Measurements from ENCODE around the gene ATXN7L2.
"Not testable (repeated sequence)": the region's sequence is repeated elsewhere in the genome, so short reads cannot be mapped to it uniquely, and the experiment has no call there.

Gene ATXN7L2

DNA sequence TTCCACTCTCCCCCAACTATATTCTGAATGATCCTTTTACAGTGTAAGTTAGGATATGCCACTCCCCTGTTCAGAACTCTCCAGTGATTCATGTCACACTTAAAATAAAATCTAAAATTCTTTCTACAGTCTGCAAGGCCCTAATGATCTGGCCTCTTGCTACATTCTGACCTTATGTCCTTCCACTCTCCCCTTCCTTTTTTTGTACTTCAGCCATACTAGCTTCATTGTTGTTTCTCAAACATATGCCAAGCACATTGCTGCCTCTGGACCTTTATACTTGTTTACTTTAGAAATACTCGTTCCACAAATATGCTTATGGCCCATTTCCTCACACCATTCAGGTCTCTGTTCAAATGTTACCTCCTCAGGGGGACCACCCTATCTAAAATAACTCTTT is 42.6 kb upstream of the ATXN7L2 start:
- Histone ChIP-seq H3K27ac (ENCODE audit: low read depth, low read length) (no peak overlapping the region), H3F3A (ENCODE audit: control insufficient read depth, insufficient read depth) (no peaks in the 10 kb centered on the region), H3K9me2 (replicated peaks; ENCODE audit: control insufficient read depth, low read length) (no peaks in the 10 kb centered on the region), H3K9me3 (ENCODE audit: control insufficient read depth, insufficient read depth, low read length) (no peaks in the 10 kb centered on the region), H3K79me2 (ENCODE audit: control insufficient read depth, low read length) (no peaks in the 10 kb centered on the region), H4K20me1 (ENCODE audit: control insufficient read depth, insufficient read depth, low read depth, low read length) (no peaks in the 10 kb centered on the region), H3K27me3 (ENCODE audit: control insufficient read depth, low read length) (peaks cover 45% of the 10 kb centered on the region), H3K4me2 (ENCODE audit: low read length) (no peak overlapping the region), H3K4me1 (ENCODE audit: control insufficient read depth, low read length) (no peaks in the 10 kb centered on the region), H3K36me3 (ENCODE audit: control insufficient read depth, low read length) (no peaks in the 10 kb centered on the region), H3K4me3 (ENCODE audit: low read length) (no peak overlapping the region)
- TF ChIP-seq EZH2phosphoT487 (IDR thresholded peaks at IDR 0.05; ENCODE audit: borderline replicate concordance, low read length): no peak
- TF ChIP-seq, protein P1, sequence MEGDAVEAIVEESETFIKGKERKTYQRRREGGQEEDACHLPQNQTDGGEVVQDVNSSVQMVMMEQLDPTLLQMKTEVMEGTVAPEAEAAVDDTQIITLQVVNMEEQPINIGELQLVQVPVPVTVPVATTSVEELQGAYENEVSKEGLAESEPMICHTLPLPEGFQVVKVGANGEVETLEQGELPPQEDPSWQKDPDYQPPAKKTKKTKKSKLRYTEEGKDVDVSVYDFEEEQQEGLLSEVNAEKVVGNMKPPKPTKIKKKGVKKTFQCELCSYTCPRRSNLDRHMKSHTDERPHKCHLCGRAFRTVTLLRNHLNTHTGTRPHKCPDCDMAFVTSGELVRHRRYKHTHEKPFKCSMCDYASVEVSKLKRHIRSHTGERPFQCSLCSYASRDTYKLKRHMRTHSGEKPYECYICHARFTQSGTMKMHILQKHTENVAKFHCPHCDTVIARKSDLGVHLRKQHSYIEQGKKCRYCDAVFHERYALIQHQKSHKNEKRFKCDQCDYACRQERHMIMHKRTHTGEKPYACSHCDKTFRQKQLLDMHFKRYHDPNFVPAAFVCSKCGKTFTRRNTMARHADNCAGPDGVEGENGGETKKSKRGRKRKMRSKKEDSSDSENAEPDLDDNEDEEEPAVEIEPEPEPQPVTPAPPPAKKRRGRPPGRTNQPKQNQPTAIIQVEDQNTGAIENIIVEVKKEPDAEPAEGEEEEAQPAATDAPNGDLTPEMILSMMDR (IDR thresholded peaks at IDR 0.05; ENCODE audit: low read depth, low read length, poor library complexity, severe bottlenecking): no peak

DNA sequence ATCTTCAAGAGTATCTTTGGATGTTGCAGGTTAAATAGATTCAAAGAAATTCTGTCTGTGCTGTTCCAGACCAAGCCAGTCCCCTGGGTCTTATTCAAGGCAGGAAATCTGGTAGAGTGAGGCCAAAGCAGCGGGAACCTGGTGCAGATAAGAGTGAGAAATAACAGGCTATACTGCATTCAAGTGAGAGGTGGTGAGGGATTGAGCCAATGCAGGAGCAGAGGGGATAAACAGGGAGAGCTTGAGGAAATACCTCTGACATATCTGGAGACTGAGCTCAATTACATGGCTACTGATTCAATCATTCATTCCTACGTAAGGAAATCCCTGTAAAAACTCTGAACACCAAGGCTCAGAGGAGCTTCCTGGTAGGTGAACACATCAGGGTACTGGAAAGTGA is 40.2 kb upstream of the ATXN7L2 start:
- H3K27me3 ChIP-seq (ENCODE audit: control insufficient read depth, low read length): peaks cover 45% of the 10 kb centered on the region
- TF ChIP-seq, protein P1 (IDR thresholded peaks at IDR 0.05; ENCODE audit: low read depth, low read length, poor library complexity, severe bottlenecking): no peak
- no peak for TF ChIP-seq EZH2phosphoT487 (IDR thresholded peaks at IDR 0.05; ENCODE audit: borderline replicate concordance, low read length)
- H3K4me3 ChIP-seq (ENCODE audit: low read length): no peak overlapping the region
- H3K4me1 ChIP-seq (ENCODE audit: control insufficient read depth, low read length): no peaks in the 10 kb centered on the region
- H3K27ac ChIP-seq (ENCODE audit: low read depth, low read length): no peak overlapping the region
- no peaks in the 10 kb centered on the region for H3F3A ChIP-seq (ENCODE audit: control insufficient read depth, insufficient read depth)
- no peaks in the 10 kb centered on the region for H3K9me3 ChIP-seq (ENCODE audit: control insufficient read depth, insufficient read depth, low read length)
- no peaks in the 10 kb centered on the region for H3K79me2 ChIP-seq (ENCODE audit: control insufficient read depth, low read length)
- no peaks in the 10 kb centered on the region for H3K36me3 ChIP-seq (ENCODE audit: control insufficient read depth, low read length)
- H3K4me2 ChIP-seq (ENCODE audit: low read length): no peak overlapping the region
- no peaks in the 10 kb centered on the region for H3K9me2 ChIP-seq (replicated peaks; ENCODE audit: control insufficient read depth, low read length)
- no peaks in the 10 kb centered on the region for H4K20me1 ChIP-seq (ENCODE audit: control insufficient read depth, insufficient read depth, low read depth, low read length)

DNA sequence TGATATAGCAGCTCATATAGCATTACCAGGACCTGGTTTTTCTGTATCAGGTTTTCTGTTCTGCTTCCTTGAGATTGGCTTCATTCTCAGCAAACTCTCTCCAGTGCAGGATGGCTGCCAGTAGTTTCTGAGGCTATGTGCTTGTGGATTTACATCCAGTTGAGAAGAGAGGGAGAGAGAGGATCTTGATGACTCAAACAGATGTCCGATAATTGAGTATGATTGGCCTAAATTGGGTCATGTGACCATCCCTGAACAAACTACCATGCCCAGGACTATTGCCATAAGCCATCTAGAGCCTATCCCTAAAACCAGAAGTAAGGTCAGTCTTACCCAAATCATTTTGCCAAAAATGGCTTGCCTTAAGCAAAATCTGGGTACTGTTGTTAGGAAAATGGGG is 39.4 kb upstream of the ATXN7L2 start:
- H3K4me2 ChIP-seq (ENCODE audit: low read length): no peak overlapping the region
- no peak for TF ChIP-seq EZH2phosphoT487 (IDR thresholded peaks at IDR 0.05; ENCODE audit: borderline replicate concordance, low read length)
- TF ChIP-seq, protein P1 (IDR thresholded peaks at IDR 0.05; ENCODE audit: low read depth, low read length, poor library complexity, severe bottlenecking): no peak
- no peaks in the 10 kb centered on the region for H3K9me2 ChIP-seq (replicated peaks; ENCODE audit: control insufficient read depth, low read length)
- H3K4me1 ChIP-seq (ENCODE audit: control insufficient read depth, low read length): no peaks in the 10 kb centered on the region
- no peak overlapping the region for H3K27ac ChIP-seq (ENCODE audit: low read depth, low read length)
- H3K79me2 ChIP-seq (ENCODE audit: control insufficient read depth, low read length): no peaks in the 10 kb centered on the region
- H3K9me3 ChIP-seq (ENCODE audit: control insufficient read depth, insufficient read depth, low read length): no peaks in the 10 kb centered on the region
- no peaks in the 10 kb centered on the region for H4K20me1 ChIP-seq (ENCODE audit: control insufficient read depth, insufficient read depth, low read depth, low read length)
- no peaks in the 10 kb centered on the region for H3K36me3 ChIP-seq (ENCODE audit: control insufficient read depth, low read length)
- H3K27me3 ChIP-seq (ENCODE audit: control insufficient read depth, low read length): peaks cover 43% of the 10 kb centered on the region
- H3F3A ChIP-seq (ENCODE audit: control insufficient read depth, insufficient read depth): no peaks in the 10 kb centered on the region
- no peak overlapping the region for H3K4me3 ChIP-seq (ENCODE audit: low read length)

DNA sequence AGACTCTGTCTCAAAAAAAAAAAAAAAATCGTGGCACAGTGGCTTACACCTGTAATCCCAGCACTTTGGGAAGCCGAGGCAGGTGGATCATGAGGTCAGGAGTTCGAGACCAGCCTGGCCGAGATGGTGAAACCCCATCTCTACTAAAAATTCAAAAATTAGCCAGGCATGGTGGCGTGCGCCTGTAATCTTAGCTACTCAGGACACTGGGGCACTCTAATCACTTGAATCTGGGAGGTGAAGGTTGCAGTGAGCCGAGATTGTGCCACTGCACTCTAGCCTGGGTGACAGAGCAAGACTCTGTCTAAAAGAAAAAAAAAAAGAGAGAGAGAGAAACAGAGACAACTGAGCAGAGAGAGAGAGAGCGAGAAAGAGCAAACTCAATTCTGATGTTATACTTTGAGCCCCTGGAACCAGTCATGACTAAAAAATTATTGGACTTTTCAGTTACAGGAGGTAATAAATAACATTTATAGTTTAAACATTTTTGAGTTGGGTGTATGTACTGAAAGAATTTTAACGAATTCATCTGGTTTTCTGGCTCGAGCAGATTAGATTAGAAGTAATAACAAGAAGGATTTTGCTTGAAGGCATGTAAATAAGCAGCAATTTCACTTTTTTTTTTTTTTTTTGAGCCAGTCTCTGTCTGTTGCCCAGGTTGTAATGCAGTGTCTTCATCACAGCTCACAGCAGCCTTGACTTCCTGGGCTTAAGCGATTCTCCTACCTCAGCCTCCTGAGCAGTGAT is 37.6 kb upstream of the ATXN7L2 start:
- H3K27me3 ChIP-seq (ENCODE audit: control insufficient read depth, low read length): peaks cover 37% of the 10 kb centered on the region
- not testable (repeated sequence) for H3K4me3 ChIP-seq (ENCODE audit: low read length); H3F3A ChIP-seq (ENCODE audit: control insufficient read depth, insufficient read depth)

More for the DNA sequence above, 37.6 kb upstream of the ATXN7L2 start:
- not testable (repeated sequence) for H3K4me1 ChIP-seq (ENCODE audit: control insufficient read depth, low read length); H3K4me2 ChIP-seq (ENCODE audit: low read length); H3K36me3 ChIP-seq (ENCODE audit: control insufficient read depth, low read length); H3K9me3 ChIP-seq (ENCODE audit: control insufficient read depth, insufficient read depth, low read length); H4K20me1 ChIP-seq (ENCODE audit: control insufficient read depth, insufficient read depth, low read depth, low read length); H3K79me2 ChIP-seq (ENCODE audit: control insufficient read depth, low read length); H3K27ac ChIP-seq (ENCODE audit: low read depth, low read length); H3K9me2 ChIP-seq (replicated peaks; ENCODE audit: control insufficient read depth, low read length)

All from DOHH2 (cell line).